ENCODE data around the gene MFGE8.

The MFGE8 gene

GRCh38 chr15:88899251-88899650, 13.9 kb downstream of the MFGE8 start:
- no peak overlapping the region for H3K4me3 Mint-ChIP-seq
- H3K4me1 Mint-ChIP-seq (ENCODE audit: low read depth): peaks cover 22% of the 10 kb centered on the region
- no peaks in the 10 kb centered on the region for H3K9me3 Mint-ChIP-seq
- intact Hi-C loops (cut with micrococcal nuclease): no loop called here
- H3K27me3 Mint-ChIP-seq: peaks cover 29% of the 10 kb centered on the region
- no peak overlapping the region for H3K27ac Mint-ChIP-seq
- no peaks in the 10 kb centered on the region for H3K36me3 Mint-ChIP-seq (ENCODE audit: low read depth)

- Mint-ChIP-seq H3K9me3 (no peaks in the 10 kb centered on the region), H3K27me3 (peaks cover 35% of the 10 kb centered on the region), H3K36me3 (ENCODE audit: low read depth) (no peaks in the 10 kb centered on the region), H3K4me3 (no peak overlapping the region), H3K4me1 (ENCODE audit: low read depth) (peaks cover 23% of the 10 kb centered on the region), H3K27ac (no peak overlapping the region)
- intact Hi-C loops (cut with micrococcal nuclease): no loop called here
These were observed 14.4 kb downstream of the MFGE8 start for GRCh38 chr15:88898736-88899135.

GRCh38 chr15:88897456-88898194, 15.6 kb downstream of the MFGE8 start:
- Mint-ChIP-seq H3K27ac (no peak overlapping the region), H3K4me3 (no peak overlapping the region), H3K36me3 (ENCODE audit: low read depth) (no peaks in the 10 kb centered on the region), H3K9me3 (no peaks in the 10 kb centered on the region), H3K4me1 (ENCODE audit: low read depth) (peaks cover 23% of the 10 kb centered on the region), H3K27me3 (peaks cover 46% of the 10 kb centered on the region)
- intact Hi-C loops (cut with micrococcal nuclease): no loop called here

GRCh38 chr15:88897142-88897455, 16.1 kb downstream of the MFGE8 start:
- H3K36me3 Mint-ChIP-seq (ENCODE audit: low read depth): no peaks in the 10 kb centered on the region
- H3K27me3 Mint-ChIP-seq: peaks cover 48% of the 10 kb centered on the region
- intact Hi-C loops (cut with micrococcal nuclease): no loop called here

GRCh38 chr15:88896333-88897033, 16.7 kb downstream of the MFGE8 start:
- Mint-ChIP-seq H3K4me1 (ENCODE audit: low read depth) (peaks cover 23% of the 10 kb centered on the region), H3K36me3 (ENCODE audit: low read depth) (no peaks in the 10 kb centered on the region), H3K9me3 (no peaks in the 10 kb centered on the region), H3K27me3 (peaks cover 48% of the 10 kb centered on the region), H3K4me3 (no peak overlapping the region), H3K27ac (no peak overlapping the region)
- intact Hi-C loops (cut with micrococcal nuclease): no loop called here

More at GRCh38 chr15:88897142-88897455, 16.1 kb downstream of the MFGE8 start:
- Mint-ChIP-seq H3K9me3 (no peaks in the 10 kb centered on the region), H3K4me1 (ENCODE audit: low read depth) (peaks cover 23% of the 10 kb centered on the region), H3K27ac (no peak overlapping the region), H3K4me3 (no peak overlapping the region)

GRCh38 chr15:88894819-88895767, 18.1 kb downstream of the MFGE8 start, which contains the start of gene HAPLN3:
Gene HAPLN3 (minus strand): TSS chr15:88895544. CDS start chr15:88887298, 8,246 bp downstream.
- intact Hi-C loops (cut with micrococcal nuclease): no loop called here
- peaks cover 48% of the 10 kb centered on the region for H3K27me3 Mint-ChIP-seq
- peak within 1 kb of the TSS; percentile 21 for H3K27ac Mint-ChIP-seq
- H3K36me3 Mint-ChIP-seq (ENCODE audit: low read depth): no peaks in the 10 kb centered on the region
- peaks cover 23% of the 10 kb centered on the region for H3K4me1 Mint-ChIP-seq (ENCODE audit: low read depth)
- no peaks in the 10 kb centered on the region for H3K9me3 Mint-ChIP-seq
- H3K4me3 Mint-ChIP-seq: peak within 1 kb of the TSS; percentile 69

GRCh38 chr15:88894348-88894818, 18.8 kb downstream of the MFGE8 start:
- no peak overlapping the region for H3K27ac Mint-ChIP-seq
- intact Hi-C loops (cut with micrococcal nuclease): no loop called here
- peaks cover 28% of the 10 kb centered on the region for H3K4me1 Mint-ChIP-seq (ENCODE audit: low read depth)
- H3K36me3 Mint-ChIP-seq (ENCODE audit: low read depth): no peaks in the 10 kb centered on the region
- H3K4me3 Mint-ChIP-seq: peak overlapping the region; percentile 37
- H3K27me3 Mint-ChIP-seq: peaks cover 48% of the 10 kb centered on the region
- no peaks in the 10 kb centered on the region for H3K9me3 Mint-ChIP-seq

GRCh38 chr15:88891540-88892254, 21.5 kb downstream of the MFGE8 start:
- H3K27me3 Mint-ChIP-seq: peaks cover 39% of the 10 kb centered on the region
- peaks cover 19% of the 10 kb centered on the region for H3K4me1 Mint-ChIP-seq (ENCODE audit: low read depth)
- intact Hi-C loops (cut with micrococcal nuclease): no loop called here
- H3K4me3 Mint-ChIP-seq: no peak overlapping the region
- no peak overlapping the region for H3K27ac Mint-ChIP-seq
- H3K36me3 Mint-ChIP-seq (ENCODE audit: low read depth): no peaks in the 10 kb centered on the region
- no peaks in the 10 kb centered on the region for H3K9me3 Mint-ChIP-seq

GRCh38 chr15:88890495-88890894, 22.7 kb downstream of the MFGE8 start:
- Mint-ChIP-seq H3K4me1 (ENCODE audit: low read depth) (peaks cover 14% of the 10 kb centered on the region), H3K27me3 (peaks cover 29% of the 10 kb centered on the region), H3K9me3 (no peaks in the 10 kb centered on the region), H3K27ac (no peak overlapping the region), H3K4me3 (no peak overlapping the region), H3K36me3 (ENCODE audit: low read depth) (no peaks in the 10 kb centered on the region)
- intact Hi-C loops (cut with micrococcal nuclease): no loop called here

- peaks cover 13% of the 10 kb centered on the region for H3K27me3 Mint-ChIP-seq
- no peak overlapping the region for H3K27ac Mint-ChIP-seq
- peaks cover 5% of the 10 kb centered on the region for H3K4me1 Mint-ChIP-seq (ENCODE audit: low read depth)
- no peaks in the 10 kb centered on the region for H3K9me3 Mint-ChIP-seq
- intact Hi-C loops (cut with micrococcal nuclease): no loop called here
- no peaks in the 10 kb centered on the region for H3K36me3 Mint-ChIP-seq (ENCODE audit: low read depth)
- H3K4me3 Mint-ChIP-seq: no peak overlapping the region
These were observed 24.5 kb downstream of the MFGE8 start for GRCh38 chr15:88888719-88889118.

GRCh38 chr15:88887068-88887580, 26.1 kb downstream of the MFGE8 start:
- intact Hi-C loops (cut with micrococcal nuclease): no loop called here
- Mint-ChIP-seq H3K4me3 (no peak overlapping the region), H3K27me3 (peaks cover under 1% of the 10 kb centered on the region), H3K36me3 (ENCODE audit: low read depth) (no peaks in the 10 kb centered on the region), H3K9me3 (no peaks in the 10 kb centered on the region), H3K4me1 (ENCODE audit: low read depth) (peaks cover 5% of the 10 kb centered on the region), H3K27ac (no peak overlapping the region)

GRCh38 chr15:88882785-88883184, 30.4 kb downstream of the MFGE8 start:
- H3K36me3 Mint-ChIP-seq (ENCODE audit: low read depth): no peaks in the 10 kb centered on the region
- no peak overlapping the region for H3K4me3 Mint-ChIP-seq
- H3K27ac Mint-ChIP-seq: no peak overlapping the region

GRCh38 chr15:88881775-88882174, 31.4 kb downstream of the MFGE8 start:
- Mint-ChIP-seq H3K4me1 (ENCODE audit: low read depth) (no peaks in the 10 kb centered on the region), H3K9me3 (no peaks in the 10 kb centered on the region), H3K4me3 (no peak overlapping the region), H3K36me3 (ENCODE audit: low read depth) (no peaks in the 10 kb centered on the region), H3K27ac (no peak overlapping the region), H3K27me3 (no peaks in the 10 kb centered on the region)
- intact Hi-C loops (cut with micrococcal nuclease): no loop called here

More at GRCh38 chr15:88882785-88883184, 30.4 kb downstream of the MFGE8 start:
- intact Hi-C loops (cut with micrococcal nuclease): no loop called here
- Mint-ChIP-seq H3K9me3 (no peaks in the 10 kb centered on the region), H3K27me3 (no peaks in the 10 kb centered on the region), H3K4me1 (ENCODE audit: low read depth) (no peaks in the 10 kb centered on the region)

All from dendritic cell treated with granulocyte-macrophage colony-stimulating factor and Interleukin-4, amounts not matched to agents 40 ng/mL and 50 ng/mL, for 4 days (primary cell).